Panc1 (cell line): ENCODE results near the gene FBXO47.

Experiments used
- POLR2AphosphoS5 ChIP-seq: IDR thresholded peaks from 2 replicates; pipeline ENCODE4 v1.6.1; 2012; ENCODE audit warnings: mild to moderate bottlenecking, low read depth, low read length, moderate library complexity
- TCF7L2 ChIP-seq: IDR thresholded peaks from 2 replicates; pipeline ENCODE4 v1.6.1; 2011; ENCODE audit warnings: mild to moderate bottlenecking, low read depth, low read length, inconsistent platforms
- TF ChIP-seq, protein P1 (sequence below): fragments of 450-650 bp; IDR thresholded peaks from 2 replicates; pipeline ENCODE4 v1.5.1; 2017; ENCODE audit warnings: mild to moderate bottlenecking

- no peak for TF ChIP-seq POLR2AphosphoS5
- TF ChIP-seq, protein P1, sequence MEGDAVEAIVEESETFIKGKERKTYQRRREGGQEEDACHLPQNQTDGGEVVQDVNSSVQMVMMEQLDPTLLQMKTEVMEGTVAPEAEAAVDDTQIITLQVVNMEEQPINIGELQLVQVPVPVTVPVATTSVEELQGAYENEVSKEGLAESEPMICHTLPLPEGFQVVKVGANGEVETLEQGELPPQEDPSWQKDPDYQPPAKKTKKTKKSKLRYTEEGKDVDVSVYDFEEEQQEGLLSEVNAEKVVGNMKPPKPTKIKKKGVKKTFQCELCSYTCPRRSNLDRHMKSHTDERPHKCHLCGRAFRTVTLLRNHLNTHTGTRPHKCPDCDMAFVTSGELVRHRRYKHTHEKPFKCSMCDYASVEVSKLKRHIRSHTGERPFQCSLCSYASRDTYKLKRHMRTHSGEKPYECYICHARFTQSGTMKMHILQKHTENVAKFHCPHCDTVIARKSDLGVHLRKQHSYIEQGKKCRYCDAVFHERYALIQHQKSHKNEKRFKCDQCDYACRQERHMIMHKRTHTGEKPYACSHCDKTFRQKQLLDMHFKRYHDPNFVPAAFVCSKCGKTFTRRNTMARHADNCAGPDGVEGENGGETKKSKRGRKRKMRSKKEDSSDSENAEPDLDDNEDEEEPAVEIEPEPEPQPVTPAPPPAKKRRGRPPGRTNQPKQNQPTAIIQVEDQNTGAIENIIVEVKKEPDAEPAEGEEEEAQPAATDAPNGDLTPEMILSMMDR, result no peak
- TF ChIP-seq TCF7L2, result no peak
These were observed 59.1 kb downstream of the FBXO47 start for GRCh38 chr17:38907930-38908675.
